Activated T-cell treated with anti-CD3 and anti-CD28 coated beads, Interleukin-2, amount 50 U/mL, for 72 hours (primary cell): ENCODE results near the gene GAB2. TPM values are rescaled to one million over a fixed set of nuclear protein-coding genes. Genes with fewer than 3 reads are reported as not detected.
"Not testable (repeated sequence)": the region's sequence is repeated elsewhere in the genome, so short reads cannot be mapped to it uniquely, and the experiment has no call there.

Experiments
- ATAC-seq, 2 donors: fragments of 150-1000 bp; cut with Tn5 transposase; replicated peaks in 1 of 2; 2 replicates each; pipeline ENCODE4 v1.10.0; 2021; ENCODE audit warnings: moderate library complexity in 2 of 2, mild to moderate bottlenecking in 1 of 2
- DNase-seq, 2 donors: peaks; one replicate each; pipeline ENCODE4 v3.0.0; 2021 to 2022; ENCODE audit warnings: mixed read lengths in 1 of 2
- H3K27ac Mint-ChIP-seq: one replicate; pipeline ENCODE4 v1.8.0; 2022; ENCODE audit warnings: mild to moderate bottlenecking, moderate library complexity, mixed read lengths
- H3K27me3 Mint-ChIP-seq: one replicate; pipeline ENCODE4 v1.8.0; 2022; ENCODE audit warnings: low read depth, mixed read lengths
- H3K36me3 Mint-ChIP-seq, 2 donors: one replicate each; pipeline ENCODE4 v1.8.0; 2022; ENCODE audit warnings: mixed read lengths in 2 of 2, mild to moderate bottlenecking in 1 of 2; ENCODE audit not compliant: insufficient read depth in 2 of 2
- H3K4me1 Mint-ChIP-seq: one replicate; pipeline ENCODE4 v1.8.0; 2022; ENCODE audit warnings: low read depth, mixed read lengths
- H3K4me3 Mint-ChIP-seq, 2 donors: one replicate each; pipeline ENCODE4 v1.8.0; 2022; ENCODE audit warnings: mild to moderate bottlenecking in 2 of 2, mixed read lengths in 2 of 2, moderate library complexity in 2 of 2
- H3K9me3 Mint-ChIP-seq, 2 donors: one replicate each; pipeline ENCODE4 v1.8.0; 2022; ENCODE audit warnings: mixed read lengths in 2 of 2
- total RNA-seq, 2 donors: library from RNA; stranded (reverse); gene quantifications; one replicate each; pipeline ENCODE4 v1.2.3, GENCODE V29; 2022

GAB2 gene
- total RNA-seq, 2 donors from 2014 or later, result 48.0 to 51.7 TPM

GRCh38 chr11:78176605-78177141 lies 240.9 kb downstream of the GAB2 start:
- H3K9me3 Mint-ChIP-seq, result peaks cover 7% of the 10 kb centered on the region in 2 donors
- H3K4me1 Mint-ChIP-seq, result peaks cover 7% of the 10 kb centered on the region
- ATAC-seq, result no peak
- H3K4me3 Mint-ChIP-seq, result no peak overlapping the region
- peak overlapping the region; percentile 10 for H3K27ac Mint-ChIP-seq
- H3K36me3 Mint-ChIP-seq, result peaks cover 10 to 16% of the 10 kb centered on the region in 2 donors
- H3K27me3 Mint-ChIP-seq, result no peaks in the 10 kb centered on the region
- no peak for DNase-seq

GRCh38 chr11:78175862-78176261 lies 241.8 kb downstream of the GAB2 start:
- DNase-seq, H3K4me3 Mint-ChIP-seq, H3K27me3 Mint-ChIP-seq, ATAC-seq, H3K4me1 Mint-ChIP-seq, H3K27ac Mint-ChIP-seq, H3K9me3 Mint-ChIP-seq: not testable (repeated sequence)
- H3K36me3 Mint-ChIP-seq, result peaks cover 9 to 12% of the 10 kb centered on the region in 2 donors

GRCh38 chr11:78171951-78172350 lies 245.7 kb downstream of the GAB2 start:
- no peaks in the 10 kb centered on the region for H3K27me3 Mint-ChIP-seq
- peaks cover 6% of the 10 kb centered on the region in 2 donors for H3K36me3 Mint-ChIP-seq
- peaks cover 3% of the 10 kb centered on the region in 2 donors for H3K9me3 Mint-ChIP-seq
- H3K27ac Mint-ChIP-seq, result no peak overlapping the region
- ATAC-seq (no peak), DNase-seq (no peak)
- no peak overlapping the region for H3K4me3 Mint-ChIP-seq
- H3K4me1 Mint-ChIP-seq, result no peaks in the 10 kb centered on the region

- Mint-ChIP-seq H3K9me3 (peaks cover 0 to under 1% of the 10 kb centered on the region in 2 donors), H3K27me3 (no peaks in the 10 kb centered on the region), H3K4me1 (no peaks in the 10 kb centered on the region), H3K36me3 (peaks cover 0 to under 1% of the 10 kb centered on the region in 2 donors), H3K4me3 (no peak overlapping the region), H3K27ac (no peak overlapping the region)
- no peak for ATAC-seq
- DNase-seq, result no peak
Observed at GRCh38 chr11:78170874-78171549, 246.6 kb downstream of the GAB2 start.

- Mint-ChIP-seq H3K9me3 (no peaks in the 10 kb centered on the region), H3K27ac (no peak overlapping the region), H3K4me1 (no peaks in the 10 kb centered on the region), H3K36me3 (no peaks in the 10 kb centered on the region), H3K4me3 (no peak overlapping the region), H3K27me3 (no peaks in the 10 kb centered on the region)
- DNase-seq, result no peak
- no peak for ATAC-seq
Observed at GRCh38 chr11:78170413-78170812, 247.2 kb downstream of the GAB2 start.

DNA sequence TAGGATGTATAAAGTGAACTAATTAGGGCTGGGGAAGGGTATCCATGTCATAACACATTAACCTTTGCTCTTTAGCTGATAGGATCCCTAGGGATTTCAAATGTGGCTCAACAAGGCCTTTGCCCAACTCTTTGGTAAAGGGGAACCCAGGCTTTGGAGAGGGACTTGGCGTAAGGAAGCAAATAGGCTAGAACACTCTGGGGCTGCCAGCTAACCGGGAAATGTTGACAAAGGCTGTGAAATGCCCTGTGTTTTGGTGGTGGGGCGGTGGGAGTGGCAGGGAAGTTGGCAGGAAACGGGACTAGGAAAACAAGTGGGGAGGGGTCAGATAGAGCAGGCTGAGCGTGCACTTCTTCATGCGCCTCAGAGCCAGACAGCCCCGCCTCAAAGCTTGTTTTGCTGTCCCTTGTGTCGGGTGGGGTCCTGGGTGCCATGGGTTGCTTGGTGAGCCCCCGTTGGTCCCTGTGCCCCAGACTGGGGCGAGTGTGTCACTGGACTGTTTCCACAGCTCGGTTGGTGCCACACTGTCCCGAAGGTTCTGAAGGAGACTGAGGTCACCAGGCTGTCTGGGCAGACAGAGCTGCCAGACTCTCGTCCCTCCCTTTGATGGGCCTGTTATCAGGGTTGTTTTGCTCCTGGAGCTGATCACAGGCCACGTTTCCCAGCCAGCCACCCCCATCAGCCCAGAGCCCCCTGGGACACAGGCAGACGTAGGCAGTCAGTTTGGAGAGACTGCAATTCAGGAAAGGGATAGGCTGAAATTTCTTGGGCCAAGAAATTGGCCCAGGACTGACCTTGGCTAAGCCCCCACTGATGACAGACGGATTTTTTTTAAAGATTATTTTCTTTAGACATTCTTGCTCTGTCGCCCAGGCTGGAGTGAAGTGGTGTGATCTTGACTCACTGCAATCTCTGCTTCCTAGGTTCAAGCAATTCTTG lies 248.8 kb downstream of the GAB2 start:
- no peak for ATAC-seq
- Mint-ChIP-seq H3K4me3 (no peak overlapping the region), H3K4me1 (no peaks in the 10 kb centered on the region), H3K27ac (no peak overlapping the region), H3K9me3 (no peaks in the 10 kb centered on the region), H3K27me3 (no peaks in the 10 kb centered on the region), H3K36me3 (no peaks in the 10 kb centered on the region)
- no peak for DNase-seq

- no peak for DNase-seq
- no peaks in the 10 kb centered on the region for H3K9me3 Mint-ChIP-seq
- H3K4me3 Mint-ChIP-seq, result no peak overlapping the region
- H3K4me1 Mint-ChIP-seq, result no peaks in the 10 kb centered on the region
- no peak overlapping the region for H3K27ac Mint-ChIP-seq
- H3K36me3 Mint-ChIP-seq, result no peaks in the 10 kb centered on the region
- no peak for ATAC-seq
- no peaks in the 10 kb centered on the region for H3K27me3 Mint-ChIP-seq
Observed at GRCh38 chr11:78166855-78167469, 250.7 kb downstream of the GAB2 start.

Other genes with a start within 250 kb of the GAB2 start
- gene KCTD21, start 229.2 kb downstream of the GAB2 start, total RNA-seq, result 10 to 100 TPM; 22.4 to 31.8 TPM
- gene USP35, start 228.9 kb downstream of the GAB2 start, total RNA-seq, result 10 to 100 TPM; 17.3 to 18.9 TPM
- 10 to 100 TPM; 15.7 to 24.4 TPM for gene NARS2, start 157.0 kb upstream of the GAB2 start, total RNA-seq